IMR-90 (cell line): ENCODE results near the gene PLCG2. TPM values are rescaled to one million over a fixed set of nuclear protein-coding genes. Genes with fewer than 3 reads are reported as not detected.

Experiments
- ATAC-seq: fragments of 200-7000 bp; cut with Tn5 transposase; 2 replicates; pipeline ENCODE4 v1.9.1; 2020; ENCODE audit warnings: low read depth, mild to moderate bottlenecking, moderate library complexity
- BruUV-seq: library from RNA; stranded (reverse); fragments of 400-500 nt; replicated peaks from 2 replicates; lab custom pipeline; 2021; lab: Mats Ljungman, UMichigan
- CTCF ChIA-PET: fragments of 300-600 bp; formaldehyde crosslinking; extraction: SDS; loops from one replicate; lab custom pipeline; 2021; ENCODE audit warnings: antibody characterized with exemption; lab: Yijun Ruan, JAX
- POLR2A ChIA-PET: fragments of 300-600 bp; sonication (Branson Sonifier 250); formaldehyde crosslinking; loops from one replicate; lab custom pipeline; 2022; ENCODE audit warnings: antibody characterized with exemption; ENCODE audit not compliant: unreplicated experiment; lab: Charles Lee
- DNase-seq: peaks from one replicate; pipeline ENCODE4 v3.0.0; 2013
- H2AFZ ChIP-seq: replicated peaks from 2 replicates; pipeline ENCODE3; 2013; ENCODE audit warnings: low read length, mild to moderate bottlenecking; ENCODE audit not compliant: poor library complexity
- H2AK5ac ChIP-seq: 2 replicates; pipeline ENCODE4 v1.6.1; 2013; ENCODE audit warnings: low read depth, low read length, inconsistent platforms
- H2AK9ac ChIP-seq: replicated peaks from 2 replicates; pipeline ENCODE3; 2013; ENCODE audit warnings: mild to moderate bottlenecking, low read depth, low read length, moderate library complexity; ENCODE audit not compliant: poor library complexity
- H2BK120ac ChIP-seq: 2 replicates; pipeline ENCODE4 v1.6.1; 2013; ENCODE audit warnings: low read depth, low read length, inconsistent platforms
- H2BK15ac ChIP-seq: 3 replicates; pipeline ENCODE4 v1.6.1; 2013; ENCODE audit warnings: low read depth, low read length, inconsistent platforms
- H2BK20ac ChIP-seq: 2 replicates; pipeline ENCODE4 v1.6.1; 2013; ENCODE audit warnings: low read depth, mild to moderate bottlenecking, inconsistent platforms, low read length, moderate library complexity
- H2BK5ac ChIP-seq: 2 replicates; pipeline ENCODE4 v1.6.1; 2013; ENCODE audit warnings: mild to moderate bottlenecking, low read depth, low read length, inconsistent platforms; ENCODE audit not compliant: poor library complexity, severe bottlenecking
- H3K14ac ChIP-seq: replicated peaks from 2 replicates; pipeline ENCODE4 v1.6.1; 2013; ENCODE audit warnings: low read depth, low read length, inconsistent platforms
- H3K18ac ChIP-seq: 2 replicates; pipeline ENCODE4 v1.6.1; 2013; ENCODE audit warnings: low read depth, low read length, control low read depth
- H3K23ac ChIP-seq: 2 replicates; pipeline ENCODE4 v1.6.1; 2013; ENCODE audit warnings: low read depth, low read length, inconsistent platforms
- H3K27ac ChIP-seq: 2 replicates; pipeline ENCODE4 v1.5.1; 2013; ENCODE audit warnings: mild to moderate bottlenecking, control low read depth, low read length; ENCODE audit not compliant: insufficient read depth
- H3K27me3 ChIP-seq: 2 replicates; pipeline ENCODE4 v1.6.1; 2013; ENCODE audit warnings: low read length; ENCODE audit not compliant: control insufficient read depth, insufficient read depth
- H3K36me3 ChIP-seq: 2 replicates; pipeline ENCODE4 v1.6.1; 2013; ENCODE audit warnings: low read length, mixed read lengths; ENCODE audit not compliant: control insufficient read depth, insufficient read depth
- H3K4ac ChIP-seq: 2 replicates; pipeline ENCODE4 v1.6.1; 2013; ENCODE audit warnings: low read depth, low read length, inconsistent platforms
- H3K4me1 ChIP-seq: 2 replicates; pipeline ENCODE4 v1.6.1; 2013; ENCODE audit warnings: low read length, mixed read lengths; ENCODE audit not compliant: control insufficient read depth, insufficient read depth
- H3K4me2 ChIP-seq: 2 replicates; pipeline ENCODE4 v1.6.1; 2013; ENCODE audit warnings: low read depth, mild to moderate bottlenecking, control low read depth, low read length, moderate library complexity
- H3K4me3 ChIP-seq: 2 replicates; pipeline ENCODE4 v1.5.1; 2013; ENCODE audit warnings: low read depth, mild to moderate bottlenecking, control low read depth, low read length, moderate library complexity; ENCODE audit not compliant: insufficient read depth
- H3K56ac ChIP-seq: 2 replicates; pipeline ENCODE4 v1.6.1; 2013; ENCODE audit warnings: low read length, inconsistent platforms; ENCODE audit not compliant: insufficient read depth; ENCODE audit errors: extremely low read depth
- H3K79me1 ChIP-seq, 2 experiments: 2 replicates each; pipeline ENCODE4 v1.6.1; 2013; ENCODE audit warnings: low read length in 2 of 2, inconsistent platforms in 1 of 2, low read depth in 1 of 2
- H3K9ac ChIP-seq: 2 replicates; pipeline ENCODE4 v1.6.1; 2013; ENCODE audit warnings: low read depth, low read length, control low read depth
- H3K9me1 ChIP-seq: 2 replicates; pipeline ENCODE4 v1.6.1; 2013; ENCODE audit warnings: low read length, inconsistent platforms; ENCODE audit not compliant: insufficient read depth
- H3K9me3 ChIP-seq: 2 replicates; pipeline ENCODE4 v1.6.1; 2013; ENCODE audit warnings: low read length; ENCODE audit not compliant: control insufficient read depth, insufficient read depth
- H4K20me1 ChIP-seq: 2 replicates; pipeline ENCODE4 v1.6.1; 2013; ENCODE audit warnings: low read length, inconsistent platforms; ENCODE audit not compliant: insufficient read depth
- H4K5ac ChIP-seq: 2 replicates; pipeline ENCODE4 v1.6.1; 2013; ENCODE audit warnings: mild to moderate bottlenecking, low read depth, low read length, control low read depth
- H4K8ac ChIP-seq, 2 experiments: 2 replicates each; pipeline ENCODE4 v1.6.1; 2013; ENCODE audit warnings: low read depth in 2 of 2, low read length in 2 of 2, control low read depth in 1 of 2, inconsistent platforms in 1 of 2
- H4K91ac ChIP-seq: 2 replicates; pipeline ENCODE4 v1.6.1; 2013; ENCODE audit warnings: low read depth, low read length, inconsistent platforms; ENCODE audit not compliant: insufficient read depth
- CHD1 ChIP-seq: IDR thresholded peaks from 2 replicates; pipeline ENCODE4 v1.6.1; 2012; ENCODE audit warnings: low read depth, low read length, improper control_type of control experiment
- NFE2L2 ChIP-seq: fragments of 150-350 bp; IDR thresholded peaks from 2 replicates; pipeline ENCODE4 v1.6.1; 2016; ENCODE audit warnings: low read depth, mild to moderate bottlenecking, low read length
- WGBS, 2 experiments: methylation state at CpG; one replicate each; pipeline versions ENCODE4 v1.1.5 to v1.1.7; 2013; ENCODE audit warnings: missing lambda C conversion rate in 2 of 2; ENCODE audit not compliant: insufficient read length in 1 of 2; ENCODE audit errors: extremely low coverage in 2 of 2; 5-methylcytosine and 5-hydroxymethylcytosine counted together
- dilution Hi-C: fragments of 300-500 bp; cut with HindIII; formaldehyde crosslinking; loops from one replicate; pipeline ENCODE4 v1.14.3; 2018; ENCODE audit warnings: low sequenced_read_pairs; ENCODE audit not compliant: unreplicated experiment
- in situ Hi-C: fragments of 300-500 bp; cut with MboI; formaldehyde crosslinking; loops from 3 replicates; pipeline ENCODE4 v1.14.3; 2019; ENCODE audit warnings: low sequenced_read_pairs, inconsistent platforms, mixed read lengths
- intact Hi-C: fragments of 100-400 bp; cut with micrococcal nuclease; formaldehyde crosslinking; loops from 2 replicates; pipeline ENCODE4 v1.10.0; 2022
- polyA plus RNA-seq, 3 experiments: library from polyadenylated mRNA; depleted of rRNA; stranded (reverse); fragments of >200 nt; gene quantifications; 2 replicates each; pipeline ENCODE4 v1.2.3, GENCODE V29; 2012; ENCODE audit warnings: low replicate concordance in 1 of 3
- total RNA-seq: library from RNA; depleted of rRNA; stranded (reverse); fragments of >200 nt; gene quantifications from 2 replicates; pipeline ENCODE4 v1.2.3, GENCODE V29; 2012

The PLCG2 gene
- total and polyA plus RNA-seq, 2 of the 4 experiments (the other 2 are of a cell fraction) = 0.14 to 0.18 TPM

GRCh38 chr16:81995651-81996050, 216.6 kb downstream of the PLCG2 start:
- no peaks in the 10 kb centered on the region for H3K36me3 ChIP-seq
- no peak overlapping the region for H2BK15ac ChIP-seq
- no peak overlapping the region for H3K4me3 ChIP-seq
- H2AK5ac ChIP-seq = no peak overlapping the region
- TF ChIP-seq NFE2L2 (no peak), CHD1 (no peak)
- H4K20me1 ChIP-seq = 0 out of 2 replicates have a peak, but pooled peaks cover 3% of the 10 kb centered on the region
- H3K9me3 ChIP-seq = no peaks in the 10 kb centered on the region
- H3K4me1 ChIP-seq = peaks cover 7% of the 10 kb centered on the region
- no peak overlapping the region for H3K14ac ChIP-seq
- intact Hi-C loops (no loop called here), dilution Hi-C loops (no loop called here), in situ Hi-C loops (no loop called here)
- H4K8ac ChIP-seq = no peak overlapping the region
- H3K9ac ChIP-seq = no peak overlapping the region
- no peak overlapping the region for H3K4ac ChIP-seq
- WGBS, 2 experiments = no CpG with 5 or more reads among the region's 3 CpGs
- H2AK9ac ChIP-seq = no peak overlapping the region
- H3K4me2 ChIP-seq = no peak overlapping the region
- DNase-seq (peak; percentile 36), ATAC-seq (peak; percentile 60)
- no peak overlapping the region for H4K91ac ChIP-seq
- H2BK120ac ChIP-seq = no peak overlapping the region
- BruUV-seq = no TSS peak
- no peaks in the 10 kb centered on the region for H3K79me1 ChIP-seq
- POLR2A ChIA-PET = interaction anchor here (0.6 kb wide), 1 partner anchor 325 kb away, joined by 3 read pairs; no protein-coding TSS in a partner anchor
- no peak overlapping the region for H3K18ac ChIP-seq
- H3K23ac ChIP-seq = no peak overlapping the region
- no peak overlapping the region for H2AFZ ChIP-seq
- H3K27ac ChIP-seq = no peak overlapping the region
- H2BK20ac ChIP-seq = no peak overlapping the region
- CTCF ChIA-PET = interaction anchor here (0.5 to 0.6 kb wide), 2 partner anchors 41 to 569 kb away, joined by 4 read pairs; no protein-coding TSS in a partner anchor
- no peak overlapping the region for H2BK5ac ChIP-seq
- H3K56ac ChIP-seq = no peak overlapping the region
- no peaks in the 10 kb centered on the region for H3K27me3 ChIP-seq
- H4K5ac ChIP-seq = no peak overlapping the region
- H3K9me1 ChIP-seq = no peaks in the 10 kb centered on the region; the same call in 1 of the 2 replicates
